NB4 (cell line): ENCODE measurements around the gene HPN.

Source experiments
- MYC ChIP-seq: IDR thresholded peaks from 2 replicates; pipeline ENCODE4 v1.6.1; 2011; ENCODE audit warnings: low read depth, low read length
- POLR2A ChIP-seq: IDR thresholded peaks from 2 replicates; pipeline ENCODE4 v1.6.1; 2011; ENCODE audit warnings: mild to moderate bottlenecking; ENCODE audit not compliant: insufficient read length; ENCODE audit errors: extremely low read depth
- TF ChIP-seq, protein P1 (sequence below): IDR thresholded peaks from one replicate; pipeline ENCODE4 v1.5.1; 2012; ENCODE audit warnings: low read depth, low read length
- TF ChIP-seq, protein P2 (sequence below): IDR thresholded peaks from 2 replicates; pipeline ENCODE4 v1.6.1; 2011; ENCODE audit warnings: low read depth, low read length

DNA sequence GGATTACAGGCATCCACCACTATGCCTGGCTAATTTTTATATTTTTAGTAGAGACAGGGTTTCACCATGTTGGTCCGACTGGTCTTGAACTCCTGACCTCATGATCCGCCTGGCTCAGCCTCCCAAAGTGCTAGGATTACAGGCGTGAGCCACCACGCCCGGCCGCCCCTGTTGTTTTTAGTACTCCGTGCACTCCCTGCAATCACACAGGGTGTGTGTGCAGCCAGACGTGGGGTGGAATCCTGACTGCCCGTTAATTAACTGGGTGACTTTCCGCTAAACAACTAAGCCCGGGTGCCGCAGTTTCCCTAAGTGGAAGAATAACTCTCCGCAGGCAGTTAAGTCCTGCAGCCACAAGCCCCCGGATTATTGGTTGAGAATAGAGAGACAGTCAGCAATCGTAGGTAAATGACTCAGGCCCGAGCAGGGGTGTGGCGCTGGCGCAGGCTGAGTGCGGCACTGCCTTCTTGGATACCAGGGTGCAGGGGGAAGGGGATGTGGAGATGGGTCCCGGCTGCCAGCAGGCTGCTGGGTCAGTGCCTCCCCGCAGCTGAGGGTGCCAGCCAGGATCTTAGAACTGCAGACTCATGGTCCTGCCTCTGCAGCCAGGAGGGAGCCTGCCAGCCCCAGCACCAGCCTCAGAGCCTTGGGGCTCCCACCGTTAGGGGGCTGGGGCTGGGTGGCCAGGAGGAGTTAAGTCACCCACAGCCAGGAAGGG lies 68.0 kb downstream of the HPN start:
- TF ChIP-seq, protein P1, sequence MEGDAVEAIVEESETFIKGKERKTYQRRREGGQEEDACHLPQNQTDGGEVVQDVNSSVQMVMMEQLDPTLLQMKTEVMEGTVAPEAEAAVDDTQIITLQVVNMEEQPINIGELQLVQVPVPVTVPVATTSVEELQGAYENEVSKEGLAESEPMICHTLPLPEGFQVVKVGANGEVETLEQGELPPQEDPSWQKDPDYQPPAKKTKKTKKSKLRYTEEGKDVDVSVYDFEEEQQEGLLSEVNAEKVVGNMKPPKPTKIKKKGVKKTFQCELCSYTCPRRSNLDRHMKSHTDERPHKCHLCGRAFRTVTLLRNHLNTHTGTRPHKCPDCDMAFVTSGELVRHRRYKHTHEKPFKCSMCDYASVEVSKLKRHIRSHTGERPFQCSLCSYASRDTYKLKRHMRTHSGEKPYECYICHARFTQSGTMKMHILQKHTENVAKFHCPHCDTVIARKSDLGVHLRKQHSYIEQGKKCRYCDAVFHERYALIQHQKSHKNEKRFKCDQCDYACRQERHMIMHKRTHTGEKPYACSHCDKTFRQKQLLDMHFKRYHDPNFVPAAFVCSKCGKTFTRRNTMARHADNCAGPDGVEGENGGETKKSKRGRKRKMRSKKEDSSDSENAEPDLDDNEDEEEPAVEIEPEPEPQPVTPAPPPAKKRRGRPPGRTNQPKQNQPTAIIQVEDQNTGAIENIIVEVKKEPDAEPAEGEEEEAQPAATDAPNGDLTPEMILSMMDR, result no peak
- TF ChIP-seq POLR2A (no peak), MYC (no peak)
- TF ChIP-seq, protein P2, sequence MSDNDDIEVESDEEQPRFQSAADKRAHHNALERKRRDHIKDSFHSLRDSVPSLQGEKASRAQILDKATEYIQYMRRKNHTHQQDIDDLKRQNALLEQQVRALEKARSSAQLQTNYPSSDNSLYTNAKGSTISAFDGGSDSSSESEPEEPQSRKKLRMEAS, result no peak
